A549 (cell line): Measurements from ENCODE around the gene RAPGEF5. TPM values are rescaled to one million over a fixed set of nuclear protein-coding genes. Genes with fewer than 3 reads are reported as not detected.

Experiments
- ATAC-seq, 2 experiments: fragments of 200-7000 bp in 1 of 2; fragments of >200 bp in 1 of 2; cut with Nextera tagmentation in 1 of 2; cut with Tn5 transposase in 1 of 2; 3 replicates each; pipeline versions ENCODE4 v1.8.0 to v1.9.1; 2018 to 2020; ENCODE audit warnings: mild to moderate bottlenecking in 1 of 2, moderate library complexity in 1 of 2
- CTCF ChIA-PET: fragments of 300-600 bp; sonication (Branson Sonifier 250); formaldehyde crosslinking; extraction: SDS; loops from one replicate; lab custom pipeline; 2021; ENCODE audit warnings: antibody characterized with exemption, inconsistent platforms; lab: Yijun Ruan, JAX
- POLR2A ChIA-PET: fragments of 350-600 bp; formaldehyde crosslinking; extraction: SDS; loops from one replicate; lab custom pipeline; 2021; ENCODE audit warnings: antibody characterized with exemption, inconsistent platforms; lab: Yijun Ruan, JAX
- DNase-seq, 2 experiments: peaks; one replicate each; pipeline versions ENCODE4 v3.0.0 to v3.0.0-alpha.2; 2011 to 2016; ENCODE audit warnings: low read depth in 1 of 2, low spot score in 1 of 2
- FAIRE-seq: peaks from 2 replicates; lab custom pipeline; 2011; peaks lifted over from hg19 to GRCh38; lab: Jason Lieb, UNC
- H3K27ac ChIP-seq, 2 experiments: fragments of >200 bp; sonication (Bioruptor Twin); formaldehyde crosslinking; 3 replicates each; pipeline ENCODE4 v1.5.1; 2016 to 2017
- H3K4me1 ChIP-seq: fragments of >200 bp; sonication (Bioruptor Twin); formaldehyde crosslinking; 3 replicates; pipeline ENCODE4 v1.6.1; 2016
- H3K4me2 ChIP-seq: fragments of >200 bp; sonication (Bioruptor Twin); formaldehyde crosslinking; 3 replicates; pipeline ENCODE4 v1.6.1; 2016
- H3K4me3 ChIP-seq: fragments of >200 bp; sonication (Bioruptor Twin); formaldehyde crosslinking; 3 replicates; pipeline ENCODE4 v1.5.1; 2016
- H3K9me3 ChIP-seq: fragments of >200 bp; sonication (Bioruptor Twin); formaldehyde crosslinking; 3 replicates; pipeline ENCODE4 v1.6.1; 2016
- CBX8 ChIP-seq: fragments of 200-600 bp; sonication (generic); IDR thresholded peaks from 2 replicates; pipeline ENCODE4 v1.6.1; 2016
- CHD4 ChIP-seq: fragments of 200-600 bp; sonication (generic); IDR thresholded peaks from 2 replicates; pipeline ENCODE4 v1.6.1; 2016; ENCODE audit warnings: antibody characterized with exemption, mild to moderate bottlenecking, borderline replicate concordance
- E2F6 ChIP-seq: IDR thresholded peaks from 2 replicates; pipeline ENCODE4 v1.6.1; 2012; ENCODE audit warnings: low read depth, borderline replicate concordance
- EHMT2 ChIP-seq: fragments of 200-600 bp; sonication (generic); IDR thresholded peaks from 2 replicates; pipeline ENCODE4 v1.6.1; 2016; ENCODE audit warnings: antibody characterized with exemption, low read depth, mild to moderate bottlenecking, moderate library complexity
- ESRRA ChIP-seq: fragments of 150-350 bp; IDR thresholded peaks from 2 replicates; pipeline ENCODE4 v1.6.1; 2014; ENCODE audit warnings: mild to moderate bottlenecking, low read length, borderline replicate concordance
- FOSB ChIP-seq: fragments of 250-450 bp; sonication (Bioruptor Pico); IDR thresholded peaks from 2 replicates; pipeline ENCODE4 v1.5.0; 2020; ENCODE audit warnings: mild to moderate bottlenecking, moderate library complexity
- FOSL2 ChIP-seq, 2 experiments: fragments of 450-650 bp in 1 of 2; fragments of >200 bp in 1 of 2; sonication (Bioruptor Twin) in 1 of 2; formaldehyde crosslinking; IDR thresholded peaks; 2 replicates each; pipeline versions ENCODE4 v1.5.0 to v1.6.1; 2016 to 2020; ENCODE audit warnings: mild to moderate bottlenecking in 1 of 2, moderate library complexity in 1 of 2
- FOXS1 ChIP-seq: fragments of 250-450 bp; sonication (Bioruptor Pico); IDR thresholded peaks from 2 replicates; pipeline ENCODE4 v1.5.0; 2020; ENCODE audit warnings: mild to moderate bottlenecking, moderate library complexity
- HES2 ChIP-seq: fragments of >200 bp; sonication (Bioruptor Twin); formaldehyde crosslinking; IDR thresholded peaks from 2 replicates; pipeline ENCODE4 v1.6.1; 2016
- HMGXB4 ChIP-seq: fragments of 250-450 bp; sonication (Bioruptor Pico); IDR thresholded peaks from 2 replicates; pipeline ENCODE4 v1.5.0; 2021; ENCODE audit warnings: mild to moderate bottlenecking, moderate library complexity, borderline replicate concordance
- HOXB13 ChIP-seq: fragments of 250-450 bp; sonication (Bioruptor Pico); IDR thresholded peaks from 2 replicates; pipeline ENCODE4 v1.5.0; 2020; ENCODE audit warnings: low read depth, mild to moderate bottlenecking, moderate library complexity
- KDM5A ChIP-seq: fragments of 200-600 bp; sonication (generic); IDR thresholded peaks from 2 replicates; pipeline ENCODE4 v1.6.1; 2016; ENCODE audit warnings: antibody characterized with exemption, mild to moderate bottlenecking
- MAFK ChIP-seq: fragments of 450-650 bp; IDR thresholded peaks from 2 replicates; pipeline ENCODE4 v1.6.1; 2014; ENCODE audit not compliant: partially characterized antibody
- MYC ChIP-seq: IDR thresholded peaks from 2 replicates; pipeline ENCODE4 v1.6.1; 2012; ENCODE audit warnings: mild to moderate bottlenecking, inconsistent platforms, low read length, improper control_type of control experiment, borderline replicate concordance
- NFE2L2 ChIP-seq: fragments of 150-350 bp; conservative IDR thresholded peaks from 2 replicates; pipeline ENCODE4 v1.6.1; 2014; ENCODE audit warnings: low read length
- NPAS2 ChIP-seq: fragments of 250-450 bp; sonication (Bioruptor Pico); IDR thresholded peaks from 2 replicates; pipeline ENCODE4 v1.8.0; 2022; ENCODE audit warnings: mild to moderate bottlenecking, moderate library complexity, borderline replicate concordance
- PHF8 ChIP-seq: fragments of 200-600 bp; sonication (generic); IDR thresholded peaks from 2 replicates; pipeline ENCODE4 v1.6.1; 2016; ENCODE audit warnings: low read depth, mild to moderate bottlenecking, antibody characterized with exemption, moderate library complexity, borderline replicate concordance
- RARB ChIP-seq: fragments of 250-450 bp; sonication (Bioruptor Pico); IDR thresholded peaks from 2 replicates; pipeline ENCODE4 v1.8.0; 2021; ENCODE audit warnings: mild to moderate bottlenecking, moderate library complexity
- REST ChIP-seq: fragments of 200-600 bp; sonication (generic); IDR thresholded peaks from 2 replicates; pipeline ENCODE4 v1.6.1; 2016; ENCODE audit warnings: antibody characterized with exemption, mild to moderate bottlenecking, moderate library complexity
- SMC3 ChIP-seq: fragments of >200 bp; sonication (Bioruptor Twin); formaldehyde crosslinking; IDR thresholded peaks from 3 replicates; pipeline ENCODE4 v1.6.1; 2018; ENCODE audit warnings: inconsistent platforms
- SREBF2 ChIP-seq: fragments of 450-650 bp; IDR thresholded peaks from 2 replicates; pipeline ENCODE4 v1.6.1; 2014; ENCODE audit warnings: mild to moderate bottlenecking, moderate library complexity
- ZSCAN20 ChIP-seq: fragments of 250-450 bp; sonication (Bioruptor Pico); IDR thresholded peaks from 2 replicates; pipeline ENCODE4 v1.8.0; 2022; ENCODE audit warnings: mild to moderate bottlenecking, moderate library complexity
- WGBS: methylation state at CpG from one replicate; pipeline ENCODE4 v1.1.6; 2017; ENCODE audit errors: missing lambda C conversion rate; 5-methylcytosine and 5-hydroxymethylcytosine counted together
- polyA plus RNA-seq, 4 experiments: library from polyadenylated mRNA; depleted of rRNA in 3 of 4; stranded (reverse); fragments of >200 nt; fragmentation: RNase III in 1 of 4; extraction: RNeasy Plus Mini Kit Qiagen cat#74134 plus additional on column Dnase treatment in 1 of 4; gene quantifications; 2 replicates in 3 of 4; 3 replicates in 1 of 4; pipeline ENCODE4 v1.2.3, GENCODE V29; 2011 to 2017

RAPGEF5 gene
- polyA plus RNA-seq, 2 of the 4 experiments (the other 2 are of a cell fraction) = 0.03 to 0.14 TPM

GRCh38 chr7:22394739-22395138, 37.8 kb upstream of the RAPGEF5 start:
- no peaks in the 10 kb centered on the region for H3K4me1 ChIP-seq
- CTCF ChIA-PET = no interaction called here
- POLR2A ChIA-PET = no interaction called here
- ATAC-seq = no peak
- H3K27ac ChIP-seq = no peak overlapping the region
- H3K4me2 ChIP-seq = no peak overlapping the region
- no peak for DNase-seq
- no peaks in the 10 kb centered on the region for H3K9me3 ChIP-seq
- no peak for FAIRE-seq
- H3K4me3 ChIP-seq = no peak overlapping the region
- 33% methylated on average over 3 of the region's 3 CpGs for WGBS
- TF ChIP-seq HMGXB4 (CRISPR knock-in tag) (no peak), MYC (no peak), PHF8 (no peak), EHMT2 (no peak), SMC3 (no peak), NFE2L2 (no peak), FOXS1 (CRISPR knock-in tag) (no peak), CBX8 (no peak), FOSB (CRISPR knock-in tag) (no peak), HOXB13 (no peak), KDM5A (no peak), NPAS2 (no peak), ZSCAN20 (CRISPR knock-in tag) (no peak), ESRRA (no peak)

- DNase-seq = no peak
- Histone ChIP-seq H3K9me3 (no peaks in the 10 kb centered on the region), H3K4me3 (no peak overlapping the region), H3K27ac (no peak overlapping the region), H3K4me2 (no peak overlapping the region), H3K4me1 (no peaks in the 10 kb centered on the region)
- WGBS = 33% methylated on average over 13 of the region's 13 CpGs
- TF ChIP-seq REST = no peak
- TF ChIP-seq CHD4 = no peak
- no peak for TF ChIP-seq SREBF2
- no peak for TF ChIP-seq MAFK
- no peak for TF ChIP-seq KDM5A
- no peak for TF ChIP-seq EHMT2
- TF ChIP-seq E2F6 = no peak
- no peak for TF ChIP-seq RARB (CRISPR knock-in tag)
- TF ChIP-seq HES2 = no peak
- TF ChIP-seq FOSL2 (IDR thresholded peaks at IDR 0.05) = no peak
- no peak for TF ChIP-seq FOSL2 (CRISPR knock-in tag; IDR thresholded peaks at IDR 0.05)
- no peak for ATAC-seq
- ChIA-PET CTCF (no interaction called here), POLR2A (no interaction called here)
- no peak for FAIRE-seq
These were observed 37.2 kb upstream of the RAPGEF5 start for GRCh38 chr7:22393913-22394729.
